HG03103 (cell line): ENCODE data around the gene KIF20A.
"Not testable (repeated sequence)": the region's sequence is repeated elsewhere in the genome, so short reads cannot be mapped to it uniquely, and the experiment has no call there.

ENCODE experiments used
- ATAC-seq: cut with Tn5 transposase; IDR thresholded peaks from one replicate; pipeline ENCODE4 v1.9.1; 2021; ENCODE audit warnings: low read depth; ENCODE audit not compliant: unreplicated experiment

KIF20A gene

DNA sequence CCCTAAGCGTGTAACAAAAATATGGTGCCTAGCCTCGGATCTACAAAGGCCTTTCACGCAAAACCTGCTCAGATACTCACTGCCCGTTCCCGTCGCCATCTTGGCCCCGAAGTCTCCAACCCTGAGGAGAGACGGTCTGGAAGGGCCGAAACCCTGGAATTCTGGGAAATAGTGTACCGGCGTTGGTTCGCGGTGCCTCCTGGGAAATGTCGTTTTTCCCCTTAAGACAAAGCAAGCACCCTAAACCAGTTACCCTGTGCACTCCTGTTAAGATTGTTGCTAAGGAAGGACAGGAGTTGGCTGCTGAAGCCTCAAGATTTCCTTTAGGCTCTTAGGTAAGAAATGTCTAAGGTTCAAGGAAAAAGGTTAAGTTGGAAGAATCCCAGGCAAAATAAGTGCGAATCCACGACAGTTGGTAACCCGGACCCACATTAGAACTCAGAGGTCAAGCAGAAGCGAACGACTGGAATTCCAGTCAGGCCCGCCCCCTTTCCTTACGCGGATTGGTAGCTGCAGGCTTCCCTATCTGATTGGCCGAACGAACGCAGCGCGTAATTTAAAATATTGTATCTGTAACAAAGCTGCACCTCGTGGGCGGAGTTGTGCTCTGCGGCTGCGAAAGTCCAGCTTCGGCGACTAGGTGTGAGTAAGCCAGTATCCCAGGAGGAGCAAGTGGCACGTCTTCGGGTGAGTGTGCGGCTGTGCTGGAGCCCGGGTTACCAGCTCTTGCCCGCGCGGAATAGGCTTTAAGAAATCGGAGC lies at the start of gene KIF20A, which contains the start of gene BRD8:
KIF20A (plus strand) TSS at position 597 of the 761 bp plus-strand sequence. CDS start 569 bp downstream, outside the sequence.
BRD8 (minus strand) TSS at position 115 of the 761 bp plus-strand sequence; CDS start at position 99, 16 bp downstream.
- peak; percentile 68 for ATAC-seq

DNA sequence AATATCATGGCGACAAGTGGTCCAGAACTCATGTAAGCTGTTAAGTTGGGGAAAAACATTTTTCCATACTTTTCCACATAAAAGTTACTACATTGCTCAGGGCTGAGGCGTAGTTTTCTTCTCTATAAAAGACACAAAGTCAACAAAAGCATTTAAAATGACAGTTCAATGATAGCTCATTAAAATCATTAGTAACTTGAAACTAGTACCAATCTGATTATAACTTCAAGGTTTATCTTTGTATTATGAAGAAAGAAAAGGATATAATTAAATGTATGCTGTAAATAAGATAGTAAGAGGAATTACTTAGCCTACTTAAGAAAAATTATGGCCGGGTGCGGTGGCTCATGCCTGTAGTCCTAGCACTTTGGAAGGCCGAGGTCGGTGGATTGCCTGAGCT lies 49.6 kb upstream of the KIF20A start:
- no peak for ATAC-seq

DNA sequence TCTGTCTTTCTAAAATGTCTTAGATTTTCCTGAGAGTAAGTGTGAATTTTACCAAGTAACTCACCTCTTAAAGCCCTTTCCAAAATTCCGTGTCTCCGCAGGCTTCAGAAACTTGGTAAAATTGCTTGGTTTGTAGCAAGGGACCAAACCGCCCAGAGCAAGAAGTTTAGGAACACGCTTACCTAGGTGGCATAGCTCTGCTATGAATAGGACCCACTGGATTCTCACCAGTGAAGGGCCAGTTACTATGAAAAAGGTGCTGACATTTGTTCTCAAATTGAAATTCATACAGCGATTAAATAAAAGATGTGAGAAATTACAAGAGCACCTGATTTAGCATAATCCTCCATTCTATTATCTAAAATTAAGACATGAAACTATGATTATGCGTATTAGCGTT lies 46.4 kb upstream of the KIF20A start:
- no peak for ATAC-seq

DNA sequence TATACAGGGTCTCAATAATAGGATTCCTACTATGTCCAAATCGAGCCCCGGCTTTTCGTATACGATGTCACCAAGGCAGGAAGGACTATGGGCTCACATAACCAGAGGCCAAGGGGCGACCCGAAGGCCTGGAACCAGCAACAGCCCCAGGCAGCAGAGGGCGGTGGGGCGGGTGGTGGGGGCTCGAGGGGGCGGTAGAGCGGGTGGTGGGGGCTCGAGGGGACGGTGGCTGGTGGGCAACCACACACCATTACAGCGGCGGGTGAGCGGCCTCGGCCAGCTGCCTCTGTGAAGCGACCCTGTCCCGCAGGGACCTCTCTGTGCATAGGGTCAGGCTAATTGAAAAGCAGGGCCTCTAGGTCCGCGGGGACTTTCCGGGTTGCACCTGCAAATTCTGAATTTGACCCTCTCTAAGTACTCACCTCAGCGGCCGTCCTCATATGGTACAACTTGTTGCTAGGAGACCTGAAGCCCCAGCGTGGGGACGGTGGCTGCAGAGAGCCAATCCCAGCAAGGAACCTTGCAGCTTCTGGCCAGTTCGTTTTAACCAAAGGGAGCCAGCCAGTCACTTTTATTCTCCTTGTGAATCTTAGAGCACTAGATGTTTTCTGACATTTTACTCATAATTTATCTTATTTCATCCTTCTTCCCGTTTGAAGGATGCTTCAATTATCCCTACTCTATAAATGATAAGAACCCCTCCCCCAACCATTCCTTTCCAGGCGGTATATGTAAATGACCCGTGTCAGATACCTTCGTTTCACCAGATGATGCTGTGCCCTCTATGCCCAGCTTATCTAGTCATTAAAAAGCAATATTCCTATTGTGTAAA lies 39.7 kb upstream of the KIF20A start, which contains the start of gene NME5:
NME5 (minus strand) TSS at position 480 of the 832 bp plus-strand sequence. CDS start 648 bp downstream, outside the sequence.
- no peak for ATAC-seq

DNA sequence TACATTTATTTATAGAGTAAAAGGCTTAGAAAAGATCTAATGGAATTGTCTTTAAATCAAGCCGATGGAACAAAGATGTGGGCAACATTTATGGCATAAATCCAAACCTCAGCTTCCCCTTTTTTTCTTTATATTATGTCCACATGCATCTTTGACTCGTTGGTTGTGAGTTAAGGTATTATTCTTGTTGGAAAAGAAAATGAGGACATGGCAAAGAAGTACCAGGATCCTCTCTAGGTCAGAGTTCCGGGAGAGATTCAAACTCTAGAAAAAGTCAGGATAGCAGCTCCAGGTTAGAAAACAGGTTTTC lies 39.2 kb upstream of the KIF20A start:
- no peak for ATAC-seq

DNA sequence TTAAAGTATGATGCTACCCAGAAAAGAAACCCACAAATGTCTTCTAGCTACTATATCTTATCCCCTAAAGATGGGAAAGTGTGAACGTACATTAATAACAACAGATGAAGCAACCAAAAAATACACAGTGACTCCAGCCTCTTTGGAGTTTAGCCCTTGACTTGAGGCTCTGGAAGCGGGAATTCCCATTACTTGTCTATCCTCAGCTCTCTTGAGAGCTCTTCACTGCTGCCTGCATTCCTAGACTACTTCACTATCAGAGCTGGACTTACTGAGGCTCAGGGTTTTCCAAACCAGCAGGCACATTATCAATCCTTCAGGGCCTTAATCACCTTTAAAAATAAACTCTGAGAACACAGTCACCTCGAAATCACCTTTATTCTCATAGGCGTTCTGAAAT lies 38.6 kb upstream of the KIF20A start:
- ATAC-seq = no peak

DNA sequence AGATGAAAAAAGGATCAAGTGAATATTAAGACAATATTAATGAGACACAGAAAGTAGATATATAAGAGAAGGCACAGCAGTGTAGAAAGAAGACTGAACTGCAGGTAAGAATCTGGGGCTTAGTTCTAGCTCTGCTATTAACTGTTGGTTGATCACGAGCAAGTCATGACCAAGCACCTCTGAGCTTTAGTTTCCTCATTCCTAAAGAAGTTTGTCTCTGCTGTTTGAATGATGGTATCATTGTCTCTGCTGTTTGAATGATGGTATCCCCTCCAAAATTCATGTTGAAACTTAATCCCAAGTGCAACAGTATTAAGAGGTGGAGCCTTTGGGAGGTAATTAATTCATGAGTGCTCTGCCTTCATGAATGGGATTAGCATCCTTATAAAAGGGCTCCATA lies 37.2 kb upstream of the KIF20A start:
- ATAC-seq = no peak

DNA sequence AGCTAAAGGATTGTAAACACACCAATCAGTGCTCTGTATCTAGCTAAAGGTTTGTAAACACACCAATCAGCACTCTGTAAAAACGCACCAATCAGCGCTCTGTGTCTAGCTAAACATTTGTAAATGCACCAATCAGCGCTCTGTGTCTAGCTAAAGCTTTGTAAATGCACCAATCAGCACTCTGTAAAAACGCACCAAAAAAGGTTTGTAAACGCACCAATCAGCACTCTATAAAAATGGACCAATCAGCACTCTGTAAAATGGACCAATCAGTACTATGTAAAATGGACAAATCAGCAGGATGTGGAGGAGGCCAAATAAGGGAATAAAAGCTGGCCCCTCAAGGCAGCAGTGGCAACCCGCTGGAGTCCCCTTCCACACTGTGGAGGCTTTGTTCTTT lies 35.3 kb upstream of the KIF20A start:
- ATAC-seq = not testable (repeated sequence)

DNA sequence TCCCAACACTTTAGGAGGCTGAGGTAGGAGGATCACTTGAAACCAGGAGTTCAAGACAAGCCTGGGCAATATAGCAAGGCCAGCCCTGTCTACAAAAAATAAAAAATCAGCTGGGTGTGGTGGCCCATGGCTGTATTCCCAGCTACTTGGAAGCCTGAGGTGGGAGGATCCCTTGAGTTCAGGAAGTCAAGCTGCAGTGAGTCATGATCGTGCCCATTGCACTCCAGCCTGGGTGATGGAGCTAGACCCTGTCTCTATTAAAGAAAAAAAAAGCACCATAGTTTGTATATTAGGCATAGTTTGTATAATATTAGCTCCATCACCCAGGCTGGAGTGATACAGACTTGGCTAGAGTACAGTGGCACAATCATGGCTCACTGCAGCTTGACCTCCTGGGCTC lies 30.1 kb upstream of the KIF20A start:
- no peak for ATAC-seq

DNA sequence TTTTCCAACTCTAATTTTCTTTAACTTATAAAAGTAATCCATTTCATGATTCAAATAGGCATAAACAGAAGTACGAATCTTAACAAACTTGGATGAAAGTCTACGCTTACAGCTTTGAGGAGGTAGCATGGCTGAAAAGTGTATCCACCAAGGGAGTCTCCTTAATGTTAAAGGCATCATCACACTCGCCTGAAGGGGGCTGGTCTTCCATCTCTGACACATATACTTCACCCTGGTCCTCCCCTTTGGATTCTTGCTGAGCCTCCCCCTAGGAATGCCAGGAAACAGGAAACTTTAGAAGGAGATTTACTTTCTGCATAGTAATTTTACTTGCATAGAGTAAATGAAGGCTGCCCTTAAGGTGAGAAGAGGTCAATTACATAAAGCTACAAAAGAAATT lies 29.4 kb upstream of the KIF20A start:
- no peak for ATAC-seq

DNA sequence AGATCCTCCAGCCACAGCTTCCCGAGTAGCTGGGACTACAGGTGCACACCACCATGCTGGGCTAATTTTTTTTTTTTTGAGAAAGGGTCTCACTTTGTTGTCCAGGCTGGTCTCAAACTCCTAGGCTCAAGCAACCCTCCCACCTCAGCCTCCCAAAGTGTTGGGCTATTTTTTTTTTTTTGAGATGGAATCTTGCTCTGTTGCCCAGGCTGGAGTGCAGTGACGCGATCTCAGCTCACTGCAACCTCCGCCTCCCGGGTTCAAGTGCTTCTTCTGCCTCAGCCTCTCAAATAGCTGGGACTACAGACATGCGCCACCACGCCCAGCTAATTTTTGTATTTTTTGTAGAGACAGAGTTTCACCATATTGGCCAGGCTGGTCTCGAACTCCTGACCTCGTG lies 22.9 kb upstream of the KIF20A start:
- not testable (repeated sequence) for ATAC-seq

DNA sequence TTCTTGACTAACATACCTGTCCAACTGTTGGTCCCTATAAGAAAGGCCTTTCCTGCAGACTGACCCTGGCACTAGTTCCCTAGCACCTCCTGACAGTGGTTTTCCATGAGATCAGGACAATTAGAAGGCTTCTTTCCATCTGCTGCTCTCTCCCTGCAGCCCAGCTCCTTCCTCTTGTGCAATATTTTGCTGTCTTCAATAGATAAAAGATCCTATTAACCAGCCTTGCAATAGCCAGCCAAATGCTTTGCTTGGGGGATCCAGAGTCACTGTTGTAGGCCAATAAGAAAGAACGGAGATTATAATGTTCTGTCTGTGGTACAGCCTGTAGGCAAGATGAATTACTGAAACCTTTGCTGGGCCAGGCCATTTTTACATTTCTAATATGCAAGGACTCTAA lies 21.3 kb upstream of the KIF20A start:
- no peak for ATAC-seq

DNA sequence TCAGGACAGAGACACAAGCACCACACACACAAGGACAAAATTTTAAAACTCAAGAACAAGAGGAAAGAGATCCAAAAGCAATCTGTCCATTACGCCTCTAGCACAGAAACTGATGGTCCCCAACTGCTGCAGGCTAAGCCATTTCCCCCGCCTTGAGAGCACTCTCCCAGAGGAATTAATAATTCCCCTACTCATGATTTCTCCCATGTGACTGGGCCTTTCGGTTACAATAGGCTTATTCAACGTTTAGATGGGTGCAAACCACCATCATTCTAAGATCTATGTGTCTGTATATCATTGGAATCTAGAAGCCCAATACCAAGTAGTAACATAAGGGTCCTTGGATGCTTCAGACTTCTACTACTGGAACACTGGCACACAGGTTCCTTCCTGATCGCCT lies 19.2 kb upstream of the KIF20A start:
- no peak for ATAC-seq

DNA sequence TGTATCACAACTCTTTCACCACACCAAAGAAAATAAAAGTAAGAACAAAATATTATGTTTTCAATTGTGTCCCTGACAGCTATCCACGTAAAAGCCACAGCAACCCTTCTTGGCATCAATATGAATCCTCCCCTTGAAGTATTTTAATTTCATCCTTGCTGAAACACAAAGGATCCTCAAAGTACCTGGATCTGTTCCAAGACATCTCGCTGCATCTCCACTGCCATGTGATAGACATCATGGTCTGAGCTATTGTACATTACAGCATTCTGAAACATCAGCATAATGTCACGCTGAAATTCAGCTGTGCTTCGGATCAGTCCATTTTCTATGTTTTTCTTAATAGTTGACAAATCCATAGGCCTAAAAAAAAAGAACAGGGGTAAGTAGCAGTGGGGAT lies 18.2 kb upstream of the KIF20A start:
- ATAC-seq = no peak

DNA sequence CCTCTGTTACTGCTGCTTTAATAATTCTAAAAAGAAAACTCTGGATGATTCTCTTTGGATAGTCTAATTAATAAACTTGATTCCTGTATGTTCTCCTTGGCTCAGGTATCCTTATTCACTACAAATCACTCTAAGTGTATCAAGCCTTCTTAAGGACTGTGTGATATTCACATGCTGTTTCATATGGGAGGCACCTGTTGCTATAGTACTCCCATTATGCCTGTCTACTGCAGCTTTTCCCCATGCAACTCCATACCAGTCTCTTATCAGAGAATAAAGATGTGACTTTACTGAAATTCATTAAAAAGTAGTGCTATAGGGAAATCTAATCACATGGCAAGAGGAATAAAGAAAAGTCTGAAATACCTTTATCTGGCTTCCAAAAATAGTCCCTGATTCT lies 15.2 kb upstream of the KIF20A start:
- ATAC-seq = no peak

DNA sequence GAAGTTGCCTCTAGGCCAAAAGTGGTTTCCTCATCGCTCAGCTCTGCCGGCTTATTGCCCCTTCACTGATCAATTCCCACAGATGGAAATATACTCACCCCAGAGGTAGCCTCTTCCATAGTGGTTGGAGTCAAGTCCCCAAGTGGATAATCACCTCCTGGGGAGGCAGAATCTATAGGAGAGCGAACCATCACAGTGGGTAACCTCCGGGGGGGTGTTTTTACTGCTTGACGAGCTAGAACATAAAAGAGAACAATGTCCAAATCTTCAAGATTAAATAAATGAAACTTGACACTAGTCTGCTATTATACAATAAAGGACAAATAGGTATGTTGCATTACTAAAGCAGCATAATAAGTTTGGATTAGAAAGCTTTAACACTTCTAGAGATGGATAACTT lies 9.8 kb upstream of the KIF20A start:
- no peak for ATAC-seq

DNA sequence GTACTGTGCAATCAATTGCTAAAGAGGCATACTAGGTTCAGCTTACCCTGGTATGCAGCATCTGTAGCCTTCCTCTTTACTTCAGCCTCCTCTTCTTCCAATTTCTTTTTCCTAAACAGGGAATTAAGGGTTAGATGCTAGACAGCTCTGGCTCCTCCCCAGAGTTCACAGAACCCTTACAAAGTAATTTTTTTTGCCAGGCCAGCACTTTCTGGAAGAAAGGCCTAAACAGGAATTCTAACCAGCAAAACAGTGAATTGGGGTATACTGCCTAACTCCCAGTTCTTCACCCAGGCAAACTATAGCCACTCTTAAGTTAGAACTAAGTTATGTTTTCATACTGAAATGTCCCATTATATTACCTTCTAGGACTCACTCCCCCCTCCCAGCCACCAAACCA lies 8.6 kb upstream of the KIF20A start:
- no peak for ATAC-seq

DNA sequence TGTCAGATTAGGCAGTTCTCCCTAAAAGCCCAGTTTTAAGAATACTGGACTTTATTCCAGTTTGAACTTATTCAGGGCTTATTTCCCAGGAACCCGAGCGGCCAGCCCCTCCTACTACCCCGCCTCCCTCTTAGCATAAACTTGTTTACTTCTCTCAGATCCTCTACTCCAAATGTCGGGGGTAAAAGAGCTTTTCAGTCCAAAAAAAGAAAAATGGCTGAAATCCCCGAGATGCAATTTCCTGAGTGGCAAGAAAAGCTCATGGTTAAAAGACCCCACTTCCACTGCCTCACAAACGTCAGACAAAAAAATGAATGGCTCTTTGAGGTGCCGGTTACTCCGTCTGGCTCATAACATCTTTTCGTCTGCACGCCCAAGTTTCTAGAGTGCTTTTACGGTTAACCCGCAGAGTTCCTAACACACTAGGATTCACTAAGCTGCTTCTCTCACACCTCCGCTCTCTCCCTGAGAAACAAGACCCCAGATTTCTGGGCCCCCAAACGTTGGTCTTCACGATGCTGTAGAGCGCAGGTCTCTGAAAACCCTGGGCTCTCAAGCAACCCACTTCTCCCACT lies 884 bp upstream of the KIF20A start:
- no peak for ATAC-seq

DNA sequence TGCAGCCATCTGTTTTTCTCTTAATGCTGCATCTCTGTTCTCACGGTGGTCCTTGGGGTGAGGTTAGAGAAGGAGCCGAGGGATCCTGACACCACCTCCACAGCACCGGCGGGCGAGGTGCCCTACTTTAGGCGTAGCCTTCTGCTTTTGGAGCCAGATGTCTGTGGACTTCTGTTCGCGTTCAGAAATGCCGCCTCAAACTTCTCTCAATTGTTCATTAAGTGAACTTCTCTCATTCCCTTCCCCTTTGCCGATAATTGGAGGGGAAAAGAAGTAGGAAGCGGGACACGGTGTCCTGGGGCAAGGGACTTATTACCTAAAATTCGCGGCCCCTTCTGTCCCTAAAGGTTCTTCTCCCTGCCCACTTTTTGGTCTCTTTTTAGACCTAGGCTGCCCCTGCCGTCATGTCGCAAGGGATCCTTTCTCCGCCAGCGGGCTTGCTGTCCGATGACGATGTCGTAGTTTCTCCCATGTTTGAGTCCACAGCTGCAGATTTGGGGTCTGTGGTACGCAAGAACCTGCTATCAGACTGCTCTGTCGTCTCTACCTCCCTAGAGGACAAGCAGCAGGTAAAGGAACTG lies 455 bp downstream of the KIF20A start:
- no peak for ATAC-seq

DNA sequence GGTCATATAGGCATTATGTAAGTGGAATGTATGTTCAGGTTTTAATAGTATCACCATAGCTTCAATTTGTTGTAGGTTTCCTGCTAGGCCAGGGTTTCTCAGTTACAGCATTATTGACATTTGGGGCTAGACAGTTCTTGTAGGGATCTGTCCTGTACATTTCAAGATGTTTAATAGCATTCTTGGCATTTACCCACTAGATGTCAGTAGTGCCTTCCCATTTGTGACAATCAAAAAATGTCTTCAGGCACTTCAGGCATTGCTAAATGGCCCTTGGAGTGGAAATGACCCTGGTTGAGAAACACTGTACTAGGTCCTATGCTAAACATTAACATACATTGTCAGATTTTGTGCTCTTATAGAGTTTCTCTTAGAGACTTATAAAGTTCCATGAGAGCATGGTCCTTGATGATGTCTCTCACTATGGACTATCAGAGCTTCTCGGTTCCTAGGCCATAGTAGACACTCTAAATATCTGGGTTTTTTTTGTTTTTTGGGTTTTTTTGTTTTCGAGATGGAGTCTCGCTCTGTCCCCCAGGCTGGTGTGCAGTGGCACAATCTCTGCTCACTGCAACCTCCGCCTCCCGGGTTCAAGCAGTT lies 1.4 kb downstream of the KIF20A start:
- no peak for ATAC-seq

DNA sequence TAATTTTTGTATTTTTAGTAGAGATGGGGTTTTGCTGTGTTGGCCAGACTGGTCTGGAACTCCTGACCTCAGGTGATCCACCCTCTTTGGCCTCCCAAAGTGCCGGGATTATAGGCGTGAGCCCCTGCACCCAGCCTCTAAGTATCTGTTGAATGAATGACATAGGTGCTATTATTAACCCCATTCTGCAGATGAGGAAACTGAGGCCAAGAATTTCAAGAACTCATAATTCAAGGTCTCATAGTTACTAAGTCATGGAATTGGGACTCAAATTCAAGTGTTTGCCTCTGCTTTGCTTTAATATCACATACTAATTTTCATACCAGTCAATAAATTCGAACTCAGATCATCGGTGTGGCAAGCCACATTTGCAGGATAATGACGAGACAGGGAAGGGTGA lies 1.9 kb downstream of the KIF20A start:
- no peak for ATAC-seq
